ENCODE measurements around the gene MTMR3. TPM values are rescaled to one million over a fixed set of nuclear protein-coding genes. Genes with fewer than 3 reads are reported as not detected.
A peak's percentile ranks its signal among the peaks of the same experiment; 100 is the strongest.

The MTMR3 gene
- total and polyA plus RNA-seq, 8 donors: 37.4 to 55.4 (median 44.9) TPM

GRCh38 chr22:29934596-29934995 lies 51.6 kb downstream of the MTMR3 start:
- Histone ChIP-seq H3K4me1 (peaks cover 0 to 35% of the 10 kb centered on the region in 2 donors), H3K36me3 (no peaks in the 10 kb centered on the region), H3K27ac (no peak overlapping the region), H3K9me3 (no peaks in the 10 kb centered on the region), H3K27me3 (no peaks in the 10 kb centered on the region), H3K4me3 (no peak overlapping the region)
- TF ChIP-seq CTCF (IDR thresholded peaks at IDR 0.05): no peak
- no peak for DNase-seq
- intact Hi-C loops (cut with DNase I): no loop called here
- peak; percentile 66 for ATAC-seq

- H3K27ac ChIP-seq: no peak overlapping the region
- H3K4me3 ChIP-seq: no peak overlapping the region
- H3K9me3 ChIP-seq: no peaks in the 10 kb centered on the region
- no peaks in the 10 kb centered on the region for H3K27me3 ChIP-seq
- no peak for DNase-seq
- intact Hi-C loops (cut with DNase I): no loop called here
- peaks cover 0 to 35% of the 10 kb centered on the region in 2 donors for H3K4me1 ChIP-seq
- TF ChIP-seq CTCF (IDR thresholded peaks at IDR 0.05): no peak
- H3K36me3 ChIP-seq: no peaks in the 10 kb centered on the region
- peak; percentile 66 for ATAC-seq
Measured at GRCh38 chr22:29936186-29936585, 53.2 kb downstream of the MTMR3 start.

- no peak for DNase-seq
- Histone ChIP-seq H3K4me1 (peaks cover 0 to 18% of the 10 kb centered on the region in 2 donors), H3K4me3 (no peak overlapping the region), H3K27ac (no peak overlapping the region), H3K36me3 (no peaks in the 10 kb centered on the region), H3K9me3 (no peaks in the 10 kb centered on the region), H3K27me3 (no peaks in the 10 kb centered on the region)
- ATAC-seq: no peak
- intact Hi-C loops (cut with DNase I): no loop called here
- no peak for TF ChIP-seq CTCF (IDR thresholded peaks at IDR 0.05)
Measured at GRCh38 chr22:29937940-29938693, 55.1 kb downstream of the MTMR3 start.

GRCh38 chr22:29940526-29940925 lies 57.6 kb downstream of the MTMR3 start:
- no peaks in the 10 kb centered on the region for H3K27me3 ChIP-seq
- no peak overlapping the region for H3K27ac ChIP-seq
- H3K9me3 ChIP-seq: no peaks in the 10 kb centered on the region
- peaks cover 8 to 18% of the 10 kb centered on the region in 2 donors for H3K4me1 ChIP-seq
- no peak for TF ChIP-seq CTCF (IDR thresholded peaks at IDR 0.05)
- DNase-seq: no peak
- no peak for ATAC-seq
- intact Hi-C loops (cut with DNase I): no loop called here
- no peak overlapping the region for H3K4me3 ChIP-seq
- no peaks in the 10 kb centered on the region for H3K36me3 ChIP-seq

- DNase-seq (no peak), ATAC-seq (no peak)
- H3K36me3 ChIP-seq: no peaks in the 10 kb centered on the region
- intact Hi-C loops (cut with DNase I): no loop called here
- no peak for TF ChIP-seq CTCF (IDR thresholded peaks at IDR 0.05)
- H3K4me1 ChIP-seq: peaks cover 18 to 32% of the 10 kb centered on the region in 2 donors
- no peaks in the 10 kb centered on the region for H3K27me3 ChIP-seq
- no peak overlapping the region for H3K27ac ChIP-seq
- H3K4me3 ChIP-seq: no peak overlapping the region
- H3K9me3 ChIP-seq: no peaks in the 10 kb centered on the region
Measured at GRCh38 chr22:29944339-29944738, 61.4 kb downstream of the MTMR3 start.

Measured in left lung (tissue), 10 donors.